Mesothelial cell of epicardium (in vitro differentiated cells): ENCODE results near the gene SOX12. TPM values are rescaled to one million over a fixed set of nuclear protein-coding genes. Genes with fewer than 3 reads are reported as not detected.

Experiments used
- DNase-seq, 2 experiments: peaks; one replicate each; pipeline ENCODE4 v3.0.0; 2021; ENCODE audit warnings: low spot score in 2 of 2; ENCODE audit not compliant: unreplicated experiment in 2 of 2
- H3K27ac Mint-ChIP-seq: 2 replicates; pipeline ENCODE4 v1.8.0; 2021; ENCODE audit warnings: mixed read lengths
- H3K27me3 Mint-ChIP-seq: 2 replicates; pipeline ENCODE4 v1.8.0; 2021; ENCODE audit warnings: low read depth, mixed read lengths
- H3K36me3 Mint-ChIP-seq: 2 replicates; pipeline ENCODE4 v1.8.0; 2021; ENCODE audit warnings: mixed read lengths
- H3K4me1 Mint-ChIP-seq: 2 replicates; pipeline ENCODE4 v1.8.0; 2021; ENCODE audit warnings: mixed read lengths
- H3K4me3 Mint-ChIP-seq: 2 replicates; pipeline ENCODE4 v1.8.0; 2021; ENCODE audit warnings: mild to moderate bottlenecking, moderate library complexity, mixed read lengths
- H3K9me3 Mint-ChIP-seq: 2 replicates; pipeline ENCODE4 v1.8.0; 2021; ENCODE audit warnings: mixed read lengths
- total RNA-seq: library from RNA; stranded (reverse); gene quantifications from 3 replicates; pipeline ENCODE4 v1.2.1, GENCODE V29; 2021
- TF ChIP-seq, protein P1 (sequence below): fragments of 200-600 bp; sonication (generic); IDR thresholded peaks from one replicate; pipeline ENCODE4 v1.5.0; 2021; ENCODE audit warnings: antibody characterized with exemption; ENCODE audit not compliant: unreplicated experiment

The SOX12 gene
- total RNA-seq, 1 donor from 2014 or later: 67.0 TPM

DNA sequence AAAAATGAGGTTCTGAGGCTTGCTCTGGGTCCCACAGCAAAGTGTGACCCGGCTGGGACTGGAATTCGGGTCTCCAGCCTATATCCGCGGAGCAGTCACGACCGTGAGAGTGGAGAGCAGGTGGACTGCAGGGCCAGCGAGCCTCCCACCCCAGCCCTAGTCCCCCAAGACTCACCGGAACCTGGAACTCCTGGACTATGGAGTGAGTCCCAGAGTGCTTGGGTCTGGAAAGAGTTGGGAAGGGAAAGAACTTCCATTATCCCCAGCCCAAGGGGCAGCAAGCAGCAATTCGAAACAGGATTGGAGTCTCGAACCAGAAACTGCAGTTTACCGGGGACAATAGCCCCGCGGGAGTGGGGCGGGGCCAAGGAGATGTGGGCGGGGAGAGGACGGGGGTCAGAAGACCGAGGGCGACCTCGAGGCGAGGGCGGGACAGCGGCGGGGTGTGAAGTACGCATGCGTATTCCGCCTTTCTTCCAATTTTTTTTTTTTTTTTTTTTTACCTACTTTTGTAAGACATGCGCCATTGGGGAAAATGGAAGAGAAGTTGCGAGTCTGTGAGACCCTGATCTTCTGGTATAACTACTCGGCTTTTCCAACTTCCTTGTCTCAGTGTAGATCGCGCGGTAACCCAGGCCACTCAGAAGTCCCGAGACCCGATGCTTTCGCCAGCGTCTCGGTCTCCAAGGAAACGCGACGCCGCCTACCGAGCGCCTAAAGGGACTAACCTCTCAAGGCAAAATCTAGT is 35.1 kb upstream of the SOX12 start, which contains the start of gene C20orf96:
Gene C20orf96, minus strand, starts transcription at position 667 of the 748 bp plus-strand sequence. Its CDS starts 140 bp downstream, at position 527.
- Mint-ChIP-seq H3K4me1 (peaks cover 14% of the 10 kb centered on the region), H3K36me3 (peaks cover 12% of the 10 kb centered on the region), H3K27me3 (no peaks in the 10 kb centered on the region), H3K4me3 (no peak within 1 kb of the TSS), H3K9me3 (no peaks in the 10 kb centered on the region), H3K27ac (no peak within 1 kb of the TSS)
- DNase-seq: peak; percentile 75 to 86
- TF ChIP-seq, protein P1, sequence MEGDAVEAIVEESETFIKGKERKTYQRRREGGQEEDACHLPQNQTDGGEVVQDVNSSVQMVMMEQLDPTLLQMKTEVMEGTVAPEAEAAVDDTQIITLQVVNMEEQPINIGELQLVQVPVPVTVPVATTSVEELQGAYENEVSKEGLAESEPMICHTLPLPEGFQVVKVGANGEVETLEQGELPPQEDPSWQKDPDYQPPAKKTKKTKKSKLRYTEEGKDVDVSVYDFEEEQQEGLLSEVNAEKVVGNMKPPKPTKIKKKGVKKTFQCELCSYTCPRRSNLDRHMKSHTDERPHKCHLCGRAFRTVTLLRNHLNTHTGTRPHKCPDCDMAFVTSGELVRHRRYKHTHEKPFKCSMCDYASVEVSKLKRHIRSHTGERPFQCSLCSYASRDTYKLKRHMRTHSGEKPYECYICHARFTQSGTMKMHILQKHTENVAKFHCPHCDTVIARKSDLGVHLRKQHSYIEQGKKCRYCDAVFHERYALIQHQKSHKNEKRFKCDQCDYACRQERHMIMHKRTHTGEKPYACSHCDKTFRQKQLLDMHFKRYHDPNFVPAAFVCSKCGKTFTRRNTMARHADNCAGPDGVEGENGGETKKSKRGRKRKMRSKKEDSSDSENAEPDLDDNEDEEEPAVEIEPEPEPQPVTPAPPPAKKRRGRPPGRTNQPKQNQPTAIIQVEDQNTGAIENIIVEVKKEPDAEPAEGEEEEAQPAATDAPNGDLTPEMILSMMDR: no peak

DNA sequence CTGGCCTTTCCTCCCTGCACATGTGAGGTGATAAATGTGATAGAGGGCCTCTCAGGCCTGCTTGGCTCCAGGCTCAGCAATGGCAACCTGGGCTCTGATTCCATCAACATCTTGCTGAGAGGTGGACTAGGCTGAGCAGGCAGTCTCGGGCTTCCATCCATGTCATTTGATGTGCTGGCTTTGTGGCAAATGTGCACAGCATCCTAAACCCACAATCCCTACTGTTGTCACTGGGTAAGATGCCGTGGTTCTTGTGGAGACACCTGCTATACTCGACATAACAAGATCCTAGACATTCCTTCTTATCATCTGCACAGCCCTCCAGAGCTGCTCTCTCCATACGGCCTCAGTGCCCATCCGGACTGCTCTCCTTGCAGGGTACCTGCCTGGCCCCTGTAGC is 30.8 kb upstream of the SOX12 start:
- DNase-seq: no peak
- Mint-ChIP-seq H3K9me3 (no peaks in the 10 kb centered on the region), H3K4me3 (no peak overlapping the region), H3K27me3 (no peaks in the 10 kb centered on the region), H3K36me3 (no peaks in the 10 kb centered on the region), H3K27ac (no peak overlapping the region), H3K4me1 (peaks cover 23% of the 10 kb centered on the region)
- TF ChIP-seq, protein P1: no peak

DNA sequence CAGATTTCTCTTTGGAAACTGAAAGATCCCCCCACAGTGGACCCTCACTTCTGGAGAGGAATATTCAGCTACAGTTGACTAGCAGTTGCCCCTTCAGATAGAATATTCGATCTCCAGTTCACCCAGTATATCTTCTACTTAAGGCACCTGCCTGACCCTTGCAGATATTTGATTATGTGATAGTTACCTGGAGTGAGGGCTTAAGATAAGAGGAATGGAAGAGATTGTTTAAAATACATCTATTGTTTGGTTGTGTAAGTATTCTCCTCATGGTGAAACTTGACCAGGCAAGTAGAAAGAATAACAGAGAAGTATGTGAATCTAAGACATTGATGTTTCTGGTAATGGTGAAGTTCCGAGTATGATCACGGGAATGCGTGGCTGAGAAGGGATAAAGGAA is 29.5 kb upstream of the SOX12 start:
- H3K27me3 Mint-ChIP-seq: no peaks in the 10 kb centered on the region

DNA sequence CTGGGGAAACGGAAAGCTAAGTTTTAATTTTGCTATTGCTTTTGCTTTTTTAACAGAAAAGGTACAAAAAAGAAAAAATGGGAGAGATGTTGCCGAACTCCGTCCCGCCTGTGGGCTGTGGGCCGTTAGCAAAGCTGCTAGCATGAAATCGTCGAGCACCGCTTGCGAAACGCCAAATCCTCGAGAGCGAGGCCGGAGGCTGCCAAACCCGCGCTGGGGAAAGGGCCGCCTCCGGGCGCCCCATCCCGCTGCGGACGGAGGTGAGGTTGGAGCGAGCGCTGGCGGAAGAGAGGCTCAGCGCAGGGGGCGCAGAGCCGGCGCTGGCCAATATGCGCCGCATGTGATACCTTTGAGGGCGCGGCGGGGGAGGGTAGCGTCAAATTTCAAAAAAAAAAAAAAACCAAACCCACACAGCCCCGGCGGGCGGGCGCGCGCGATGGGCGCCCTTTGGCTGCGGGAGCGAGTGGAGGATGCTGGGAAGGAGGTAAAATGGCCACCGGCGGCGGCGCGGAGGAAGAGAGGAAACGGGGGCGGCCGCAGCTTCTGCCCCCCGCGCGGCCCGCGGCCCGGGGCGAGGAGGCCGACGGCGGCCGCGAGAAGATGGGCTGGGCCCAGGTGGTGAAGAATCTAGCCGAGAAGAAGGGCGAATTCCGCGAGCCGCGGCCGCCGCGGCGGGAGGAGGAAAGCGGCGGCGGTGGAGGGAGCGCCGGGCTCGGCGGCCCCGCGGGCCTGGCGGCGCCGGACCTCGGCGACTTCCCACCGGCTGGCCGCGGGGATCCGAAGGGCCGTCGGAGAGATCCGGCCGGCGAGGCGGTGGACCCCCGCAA is 28.0 kb upstream of the SOX12 start, which contains the start of gene ZCCHC3:
Gene ZCCHC3, plus strand, starts transcription at position 473 of the 827 bp plus-strand sequence. Its CDS starts 17 bp downstream, at position 490.
- no peaks in the 10 kb centered on the region for H3K9me3 Mint-ChIP-seq
- TF ChIP-seq, protein P1: peak; percentile 14
- no peaks in the 10 kb centered on the region for H3K36me3 Mint-ChIP-seq
- H3K4me3 Mint-ChIP-seq: peak within 1 kb of the TSS; percentile 99
- H3K4me1 Mint-ChIP-seq: peaks cover 46% of the 10 kb centered on the region
- peak; percentile 74 to 88 for DNase-seq
- H3K27me3 Mint-ChIP-seq: no peaks in the 10 kb centered on the region
- peak within 1 kb of the TSS; percentile 100 for H3K27ac Mint-ChIP-seq

More for the DNA sequence above, 29.5 kb upstream of the SOX12 start:
- H3K9me3 Mint-ChIP-seq: no peaks in the 10 kb centered on the region
- H3K27ac Mint-ChIP-seq: no peak overlapping the region
- peak overlapping the region; percentile 39 for H3K4me3 Mint-ChIP-seq
- peaks cover 31% of the 10 kb centered on the region for H3K4me1 Mint-ChIP-seq
- H3K36me3 Mint-ChIP-seq: no peaks in the 10 kb centered on the region
- DNase-seq: no peak
- TF ChIP-seq, protein P1: no peak

DNA sequence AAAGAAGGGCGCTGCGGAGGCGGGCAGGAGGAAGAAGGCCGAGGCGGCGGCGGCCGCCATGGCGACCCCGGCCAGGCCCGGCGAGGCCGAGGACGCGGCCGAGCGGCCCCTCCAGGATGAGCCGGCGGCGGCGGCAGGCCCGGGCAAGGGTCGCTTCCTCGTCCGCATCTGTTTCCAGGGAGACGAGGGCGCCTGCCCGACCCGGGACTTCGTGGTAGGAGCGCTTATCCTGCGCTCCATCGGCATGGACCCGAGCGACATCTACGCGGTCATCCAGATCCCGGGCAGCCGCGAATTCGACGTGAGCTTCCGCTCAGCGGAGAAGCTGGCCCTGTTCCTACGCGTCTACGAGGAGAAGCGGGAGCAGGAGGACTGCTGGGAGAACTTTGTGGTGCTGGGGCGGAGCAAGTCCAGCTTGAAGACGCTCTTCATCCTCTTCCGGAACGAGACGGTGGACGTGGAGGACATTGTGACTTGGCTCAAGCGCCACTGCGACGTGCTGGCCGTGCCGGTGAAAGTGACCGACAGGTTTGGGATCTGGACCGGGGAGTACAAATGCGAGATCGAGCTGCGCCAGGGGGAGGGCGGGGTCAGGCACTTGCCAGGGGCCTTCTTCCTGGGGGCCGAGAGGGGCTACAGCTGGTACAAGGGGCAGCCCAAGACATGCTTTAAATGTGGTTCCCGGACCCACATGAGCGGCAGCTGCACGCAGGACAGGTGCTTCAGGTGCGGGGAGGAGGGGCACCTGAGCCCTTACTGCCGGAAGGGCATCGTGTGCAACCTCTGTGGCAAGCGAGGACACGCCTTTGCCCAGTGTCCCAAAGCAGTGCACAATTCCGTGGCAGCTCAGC is 27.2 kb upstream of the SOX12 start:
- Mint-ChIP-seq H3K4me3 (peak overlapping the region; percentile 99), H3K9me3 (no peaks in the 10 kb centered on the region), H3K4me1 (peaks cover 46% of the 10 kb centered on the region), H3K36me3 (no peaks in the 10 kb centered on the region), H3K27me3 (no peaks in the 10 kb centered on the region), H3K27ac (peak overlapping the region; percentile 97)
- TF ChIP-seq, protein P1: no peak
- DNase-seq: peak in 1 of 2 experiments; percentile 49
